GM10266 (cell line): Measurements from ENCODE around the gene BAIAP3.

Source experiments
- DNase-seq: peaks from one replicate; pipeline ENCODE4 v3.0.0; 2012; ENCODE audit errors: extremely low spot score
- TF ChIP-seq, protein P1 (sequence below): IDR thresholded peaks from 2 replicates; pipeline ENCODE4 v1.5.1; 2012; ENCODE audit warnings: mild to moderate bottlenecking, low read depth; ENCODE audit not compliant: control insufficient read depth, insufficient read depth; ENCODE audit errors: missing control alignments

Gene BAIAP3

DNA sequence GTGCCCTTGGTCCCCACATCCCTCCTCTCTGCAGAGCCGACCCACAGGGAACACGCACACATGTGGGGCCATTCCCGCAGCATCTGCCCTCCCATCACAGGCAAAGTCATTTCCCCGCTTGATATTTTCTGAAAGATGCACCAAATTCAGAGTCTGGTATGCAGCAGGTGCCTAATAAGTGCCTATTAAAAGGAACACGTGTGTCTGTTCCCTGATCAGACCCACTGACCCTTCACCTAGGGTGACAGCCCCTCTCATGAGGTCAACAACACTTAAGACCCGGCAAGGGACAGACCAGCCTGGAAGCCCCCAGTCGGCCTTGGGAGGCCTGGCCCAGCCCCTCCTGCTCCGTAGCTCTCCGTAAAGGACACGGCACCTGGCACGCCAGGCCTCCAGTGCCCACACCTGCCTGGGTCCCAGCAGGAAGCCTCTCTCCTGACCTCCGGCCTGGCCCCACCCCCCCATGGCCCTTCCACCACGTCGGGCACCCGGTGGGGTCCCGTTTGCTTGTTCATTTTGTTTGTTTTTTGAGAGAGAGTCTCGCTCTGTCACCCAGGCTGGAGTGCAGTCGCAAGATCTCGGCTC is 61.0 kb downstream of the BAIAP3 start:
- TF ChIP-seq, protein P1, sequence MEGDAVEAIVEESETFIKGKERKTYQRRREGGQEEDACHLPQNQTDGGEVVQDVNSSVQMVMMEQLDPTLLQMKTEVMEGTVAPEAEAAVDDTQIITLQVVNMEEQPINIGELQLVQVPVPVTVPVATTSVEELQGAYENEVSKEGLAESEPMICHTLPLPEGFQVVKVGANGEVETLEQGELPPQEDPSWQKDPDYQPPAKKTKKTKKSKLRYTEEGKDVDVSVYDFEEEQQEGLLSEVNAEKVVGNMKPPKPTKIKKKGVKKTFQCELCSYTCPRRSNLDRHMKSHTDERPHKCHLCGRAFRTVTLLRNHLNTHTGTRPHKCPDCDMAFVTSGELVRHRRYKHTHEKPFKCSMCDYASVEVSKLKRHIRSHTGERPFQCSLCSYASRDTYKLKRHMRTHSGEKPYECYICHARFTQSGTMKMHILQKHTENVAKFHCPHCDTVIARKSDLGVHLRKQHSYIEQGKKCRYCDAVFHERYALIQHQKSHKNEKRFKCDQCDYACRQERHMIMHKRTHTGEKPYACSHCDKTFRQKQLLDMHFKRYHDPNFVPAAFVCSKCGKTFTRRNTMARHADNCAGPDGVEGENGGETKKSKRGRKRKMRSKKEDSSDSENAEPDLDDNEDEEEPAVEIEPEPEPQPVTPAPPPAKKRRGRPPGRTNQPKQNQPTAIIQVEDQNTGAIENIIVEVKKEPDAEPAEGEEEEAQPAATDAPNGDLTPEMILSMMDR = no peak
- DNase-seq = no peak

DNA sequence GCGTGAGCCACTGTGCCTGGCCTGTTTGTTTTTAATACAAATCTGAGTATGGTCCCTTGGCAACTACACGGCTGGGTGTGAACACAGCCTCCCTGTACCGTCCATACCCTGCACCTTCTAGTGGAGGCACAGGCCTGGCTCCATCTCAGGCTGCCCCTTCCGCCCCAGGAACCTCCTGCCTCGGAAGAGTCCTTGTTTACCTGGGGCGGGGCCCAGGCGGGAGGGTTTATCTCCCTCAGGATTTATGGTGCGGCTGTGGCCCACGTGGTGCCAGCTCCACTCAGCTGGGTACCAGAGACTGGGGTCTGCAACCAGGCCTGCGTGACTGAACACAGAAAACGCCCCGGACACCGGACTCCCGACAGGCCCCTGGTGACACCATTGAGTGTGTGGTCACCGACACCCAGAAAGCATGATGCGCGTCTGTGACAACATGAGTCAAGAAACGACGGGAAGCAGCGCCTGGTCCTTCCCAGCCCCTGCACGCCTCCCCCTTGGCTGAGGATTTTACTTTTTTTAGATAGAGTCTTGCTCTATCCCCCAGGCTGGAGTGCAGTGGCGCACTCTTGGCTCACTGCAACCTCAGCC is 62.1 kb downstream of the BAIAP3 start:
- DNase-seq = no peak
- TF ChIP-seq, protein P1 = no peak

DNA sequence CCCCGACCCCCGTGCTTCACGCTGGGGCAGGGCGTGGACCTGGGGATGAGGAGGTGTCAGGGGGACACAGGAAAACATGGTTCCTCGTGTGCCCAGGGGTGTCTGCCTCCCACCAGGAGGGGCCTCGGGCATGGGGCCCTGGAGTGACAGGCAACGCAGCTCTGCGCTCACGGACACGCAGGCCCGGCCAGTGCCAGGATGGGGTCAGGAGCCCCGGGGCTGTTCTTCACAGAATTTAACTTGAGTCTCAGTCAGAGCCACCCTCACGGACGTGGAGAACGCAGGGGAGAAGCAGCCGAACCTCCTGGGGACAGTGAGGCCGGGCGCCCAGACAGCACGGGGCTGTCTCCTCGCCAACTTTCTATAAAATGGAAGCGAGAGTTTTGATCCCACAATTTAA is 64.3 kb downstream of the BAIAP3 start:
- TF ChIP-seq, protein P1 = no peak
- DNase-seq = no peak

DNA sequence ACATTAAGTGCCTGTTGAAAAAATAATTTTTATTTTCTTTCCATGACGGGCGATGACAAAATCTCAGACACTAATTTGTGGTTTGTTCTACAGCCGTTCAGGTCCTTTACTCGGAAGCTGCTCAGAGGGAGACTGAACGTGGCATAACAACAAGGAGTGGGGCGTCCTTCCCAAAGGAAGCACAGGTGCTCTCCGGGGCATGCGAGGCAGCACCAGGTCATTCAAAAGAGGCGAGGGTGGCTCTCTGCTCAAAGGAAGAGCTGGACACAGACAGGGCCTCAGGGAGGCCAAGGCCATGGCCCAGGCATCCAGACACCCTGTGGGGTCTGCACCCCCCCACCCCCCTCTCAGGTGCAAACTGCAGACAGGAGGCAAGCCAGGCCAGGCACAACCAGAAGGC is 64.9 kb downstream of the BAIAP3 start:
- TF ChIP-seq, protein P1 = no peak

More for the DNA sequence above, 64.9 kb downstream of the BAIAP3 start:
- no peak for DNase-seq
